ENCODE measurements around the gene ZNF223. TPM values are rescaled to one million over a fixed set of nuclear protein-coding genes. Genes with fewer than 3 reads are reported as not detected.
A peak's percentile ranks its signal among the peaks of the same experiment; 100 is the strongest.

ZNF223 gene
- total and polyA plus RNA-seq, 10 of the 15 experiments (the other 5 are each of a cell fraction or from before 2014, with no cell fraction given): 0.05 to 3.7 (median 0.14) TPM; not detected in 4

- TF ChIP-seq TCF7 (IDR thresholded peaks at IDR 0.05; ENCODE audit: borderline replicate concordance) (no peak), POLR2AphosphoS5 (IDR thresholded peaks at IDR 0.05; ENCODE audit: low read length) (peak; percentile 69), MTA2 (IDR thresholded peaks at IDR 0.05; ENCODE audit: low read depth) (no peak), ZNF384 (IDR thresholded peaks at IDR 0.05; ENCODE audit: borderline replicate concordance, low read depth, low read length) (no peak), MYB (IDR thresholded peaks at IDR 0.05; ENCODE audit: borderline replicate concordance, low read depth, low read length) (no peak), ZNF24 (IDR thresholded peaks at IDR 0.05) (no peak), SMARCA5 (IDR thresholded peaks at IDR 0.05) (no peak), PKNOX1 (IDR thresholded peaks at IDR 0.05) (peak; percentile 45; the same call in 1 of the 2 replicates)
Observed at GRCh38 chr19:44071824-44072542, 20.1 kb downstream of the ZNF223 start, which contains the start of gene ZNF284 (continued).

- H3K27me3 ChIP-seq (replicated peaks in 1 of 2; ENCODE audit: control insufficient read depth in 2 of 2, insufficient read depth in 2 of 2, low read length in 1 of 2): no peaks in the 10 kb centered on the region
- no peaks in the 10 kb centered on the region for H3K4me1 ChIP-seq (ENCODE audit: control insufficient read depth, insufficient read depth, low read length)
- peak overlapping the region; percentile 89 for H3K4me2 ChIP-seq (ENCODE audit: control insufficient read depth, insufficient read depth)
- ChIA-PET SMC1A (ENCODE audit: uncharacterized antibody, unreplicated experiment) (interaction anchor here (0.5 to 1.6 kb wide), 9 partner anchors 23 to 272 kb away, joined by 3 to 5 read pairs (median 3); partner anchors contain the start of genes ZNF221 and ZNF225), RAD21 (ENCODE audit: unreplicated experiment) (interaction anchor here (1.2 to 1.4 kb wide), 4 partner anchors 22 to 138 kb away, joined by 3 to 4 read pairs (median 4); partner anchors contain the start of genes ZNF221 and ZNF45), CTCF (interaction anchor here (0.7 to 3.1 kb wide), 8 partner anchors 10 to 518 kb away, joined by 3 to 16 read pairs (median 4); partner anchors contain the start of genes ZNF224 and ZNF45), POLR2A (interaction anchor here (0.6 to 1.7 kb wide), 4 partner anchors 20 to 88 kb away, joined by 3 to 5 read pairs (median 3); partner anchors contain the start of gene ZNF224)
- peak overlapping the region; percentile 64 for H2AFZ ChIP-seq (ENCODE audit: control insufficient read depth, low read depth, low read length)
- H3K9me3 ChIP-seq (replicated peaks; ENCODE audit: control insufficient read depth, insufficient read depth, low read length): no peaks in the 10 kb centered on the region; the same call in 1 of the 3 replicates
- in situ Hi-C loops (cut with MboI) (no loop called here), intact Hi-C loops (cut with micrococcal nuclease; ENCODE audit: unreplicated experiment) (no loop called here)
- TF ChIP-seq CTCF (IDR thresholded peaks at IDR 0.05 in 2 of 3, conservative IDR thresholded peaks at IDR 0.05 in 1 of 3; ENCODE audit: control insufficient read depth in 2 of 3, extremely low read depth in 1 of 3, insufficient read depth in 1 of 3, low read depth in 3 of 3, low read length in 3 of 3) (peak in 1 of 3 experiments; percentile 20; a peak in 1 of 6 replicates), NR2C1 (IDR thresholded peaks at IDR 0.05) (no peak), BACH1 (IDR thresholded peaks at IDR 0.05; ENCODE audit: borderline replicate concordance) (no peak)
- peak overlapping the region; percentile 25; the same call in 1 of the 2 replicates for H3K9ac ChIP-seq (ENCODE audit: control insufficient read depth, insufficient read depth, low read length)
- peak; percentile 44 for ATAC-seq
- H3K79me2 ChIP-seq (ENCODE audit: control insufficient read depth, insufficient read depth, low read length): no peaks in the 10 kb centered on the region
- DNase-seq (ENCODE audit: low read depth, low spot score): no peak
- no TSS peak for BruUV-seq (replicated peaks)
- no peaks in the 10 kb centered on the region for H3K36me3 ChIP-seq (ENCODE audit: control insufficient read depth in 2 of 2, insufficient read depth in 2 of 2, low read length in 1 of 2)
- H3K4me3 ChIP-seq: peak overlapping the region; percentile 66
- no peak overlapping the region for H3K27ac ChIP-seq (ENCODE audit: control insufficient read depth, insufficient read depth)
- no peaks in the 10 kb centered on the region for H4K20me1 ChIP-seq (ENCODE audit: control insufficient read depth, insufficient read depth)
- WGBS (ENCODE audit: insufficient coverage, insufficient replicate concordance, low lambda C conversion rate, missing lambda C conversion rate): 55% methylated on average over 18 of the region's 18 CpGs
- no peak for FAIRE-seq
Observed at GRCh38 chr19:44072543-44073401, 20.9 kb downstream of the ZNF223 start.
